Gastroesophageal sphincter (tissue), 4 donors: Measurements from ENCODE around the gene ZNF2. TPM values are rescaled to one million over a fixed set of nuclear protein-coding genes. Genes with fewer than 3 reads are reported as not detected.

Experiments
- ATAC-seq: fragments of 150-250 bp; one replicate; pipeline ENCODE4 v1.9.1; 2016; ENCODE audit warnings: mild to moderate bottlenecking, moderate library complexity
- H3K27ac ChIP-seq, 4 donors: fragments of 200-600 bp; sonication (generic) in 3 of 4; 1 replicate in 3 of 4; 2 replicates in 1 of 4; pipeline ENCODE4 v1.5.1; 2016 to 2019
- H3K27me3 ChIP-seq: fragments of 200-600 bp; sonication (generic); one replicate; pipeline ENCODE4 v1.5.1; 2019
- H3K36me3 ChIP-seq, 2 donors: fragments of 200-600 bp; sonication (generic); one replicate each; pipeline ENCODE4 v1.5.1; 2019; ENCODE audit warnings: control low read depth in 1 of 2
- H3K4me1 ChIP-seq, 3 donors: fragments of 200-600 bp; sonication (generic); 1 replicate in 2 of 3; 2 replicates in 1 of 3; pipeline ENCODE4 v1.5.1; 2016 to 2019; ENCODE audit warnings: control low read depth in 2 of 3
- H3K4me3 ChIP-seq, 2 donors: fragments of 200-600 bp; sonication (generic); one replicate each; pipeline ENCODE4 v1.5.1; 2019; ENCODE audit warnings: mild to moderate bottlenecking in 1 of 2, moderate library complexity in 1 of 2
- H3K9me3 ChIP-seq, 3 donors: fragments of 200-600 bp; sonication (generic); one replicate each; pipeline ENCODE4 v1.5.1; 2017 to 2019; ENCODE audit warnings: control low read depth in 2 of 3
- EP300 ChIP-seq: sonication (generic); formaldehyde crosslinking; IDR thresholded peaks from one replicate; pipeline ENCODE4 v1.6.1; 2017; ENCODE audit warnings: antibody characterized with exemption, mild to moderate bottlenecking
- POLR2A ChIP-seq, 2 donors: fragments of 450-650 bp; IDR thresholded peaks; one replicate each; pipeline ENCODE4 v1.6.1; 2017; ENCODE audit warnings: antibody characterized with exemption in 2 of 2, mild to moderate bottlenecking in 2 of 2, moderate library complexity in 1 of 2
- POLR2AphosphoS5 ChIP-seq: sonication (generic); formaldehyde crosslinking; IDR thresholded peaks from one replicate; pipeline ENCODE4 v1.6.1; 2017; ENCODE audit warnings: antibody characterized with exemption
- WGBS, 2 donors: methylation state at CpG; one replicate each; pipeline ENCODE4 v1.1.5; 2018; ENCODE audit warnings: low coverage in 1 of 2; 5-methylcytosine and 5-hydroxymethylcytosine counted together
- total RNA-seq, 4 donors: library from RNA; depleted of rRNA; stranded (reverse); fragments of >200 nt; gene quantifications; one replicate each; pipeline ENCODE4 v1.1.0, GENCODE V29; 2016
- TF ChIP-seq, protein P1 (sequence below), 4 experiments: fragments of 200-600 bp in 2 of 4; fragments of 450-650 bp in 2 of 4; sonication (generic) in 1 of 4; IDR thresholded peaks; one replicate each; pipeline ENCODE4 v1.5.1; 2017 to 2019; ENCODE audit warnings: antibody characterized with exemption in 4 of 4, mild to moderate bottlenecking in 2 of 4, moderate library complexity in 2 of 4

The ZNF2 gene
- total RNA-seq, 4 donors from 2014 or later, result 3.1 to 7.9 (median 3.7) TPM

DNA sequence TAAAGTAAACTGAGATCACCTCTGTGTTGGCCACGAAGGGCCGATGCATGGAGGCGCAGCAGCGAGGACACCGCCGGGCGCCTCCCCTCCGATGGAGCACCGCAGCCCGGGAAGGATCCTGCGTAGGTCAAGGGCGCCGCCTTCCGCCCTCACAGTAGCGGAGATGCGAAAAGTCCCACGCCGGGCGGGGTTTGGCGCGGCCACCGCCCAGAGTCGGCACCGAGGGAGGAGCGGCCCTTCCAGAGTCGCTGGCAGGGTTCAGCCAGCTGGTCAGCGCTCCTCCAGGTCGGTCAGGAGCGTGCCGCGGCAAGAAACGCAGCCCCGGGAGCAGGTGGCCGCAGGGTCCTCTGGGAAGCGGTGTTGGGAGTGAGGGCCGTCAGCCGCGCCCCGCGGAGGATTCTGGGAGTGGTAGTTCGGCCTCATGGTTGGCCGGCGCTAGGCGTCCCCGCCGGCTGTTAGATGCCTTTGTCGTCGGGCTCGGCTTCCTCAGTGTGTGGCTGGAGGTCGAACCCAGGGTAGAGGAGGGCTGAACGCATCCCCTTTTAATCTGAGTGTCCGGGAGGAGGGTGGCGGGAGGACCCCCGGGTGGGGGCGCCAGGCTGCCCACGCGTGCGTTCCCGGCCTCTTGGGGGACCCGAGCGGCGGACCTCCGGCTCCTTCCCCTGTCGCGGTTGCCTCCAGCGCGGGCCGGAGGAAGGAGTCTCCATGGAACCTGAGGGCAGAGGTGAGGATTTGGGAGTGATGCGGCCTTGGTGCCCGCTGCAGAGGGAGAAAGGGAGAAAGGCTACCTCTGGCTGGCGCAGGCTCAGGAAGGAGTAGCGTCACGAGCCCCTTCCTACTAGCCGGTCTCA lies 41.7 kb downstream of the ZNF2 start, which contains the start of gene ZNF892:
Gene ZNF892 (plus strand): TSS at position 411 of the 851 bp plus-strand sequence. CDS start 295 bp downstream, at position 706.
- 0% methylated on average over 2 of the region's 74 CpGs; no CpG with 5 or more reads in 1 of the 2 donors for WGBS, 2 donors
- ATAC-seq, result peak; percentile 98

DNA sequence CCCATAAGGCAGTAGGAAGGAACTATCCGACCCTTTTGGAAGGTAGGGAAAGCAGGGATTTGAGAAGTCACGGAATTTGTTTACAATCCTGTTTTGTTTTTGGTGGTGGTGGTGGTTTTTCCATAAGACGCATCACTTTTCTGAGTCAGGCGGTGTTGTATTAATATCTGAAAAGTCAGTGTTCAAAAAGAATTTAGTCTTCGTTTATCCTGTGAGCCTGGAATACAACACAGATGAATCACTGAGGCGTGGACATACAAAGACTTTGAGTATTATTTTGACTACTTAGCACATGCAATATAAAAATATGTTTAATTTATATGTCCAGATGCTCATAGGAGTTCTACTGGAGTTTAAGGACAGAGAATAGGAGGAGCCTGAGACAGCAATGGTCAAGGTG lies 42.5 kb downstream of the ZNF2 start:
- Histone ChIP-seq H3K27me3 (no peaks in the 10 kb centered on the region), H3K36me3 (peaks cover 4 to 37% of the 10 kb centered on the region in 2 donors), H3K27ac (peak overlapping the region in 3 of 4 donors; percentile 86 to 93 (median 91)), H3K4me1 (peaks cover 0 to 36% (median 8%) of the 10 kb centered on the region in 3 donors), H3K4me3 (peak overlapping the region; percentile 61 to 80), H3K9me3 (peaks cover 0 to 27% (median 0%) of the 10 kb centered on the region in 3 donors)
- WGBS, 2 donors, result 41 to 55% methylated on average over 4 to 6 of the region's 6 CpGs
- TF ChIP-seq POLR2A (IDR thresholded peaks at IDR 0.05), result no peak
- TF ChIP-seq, protein P1, sequence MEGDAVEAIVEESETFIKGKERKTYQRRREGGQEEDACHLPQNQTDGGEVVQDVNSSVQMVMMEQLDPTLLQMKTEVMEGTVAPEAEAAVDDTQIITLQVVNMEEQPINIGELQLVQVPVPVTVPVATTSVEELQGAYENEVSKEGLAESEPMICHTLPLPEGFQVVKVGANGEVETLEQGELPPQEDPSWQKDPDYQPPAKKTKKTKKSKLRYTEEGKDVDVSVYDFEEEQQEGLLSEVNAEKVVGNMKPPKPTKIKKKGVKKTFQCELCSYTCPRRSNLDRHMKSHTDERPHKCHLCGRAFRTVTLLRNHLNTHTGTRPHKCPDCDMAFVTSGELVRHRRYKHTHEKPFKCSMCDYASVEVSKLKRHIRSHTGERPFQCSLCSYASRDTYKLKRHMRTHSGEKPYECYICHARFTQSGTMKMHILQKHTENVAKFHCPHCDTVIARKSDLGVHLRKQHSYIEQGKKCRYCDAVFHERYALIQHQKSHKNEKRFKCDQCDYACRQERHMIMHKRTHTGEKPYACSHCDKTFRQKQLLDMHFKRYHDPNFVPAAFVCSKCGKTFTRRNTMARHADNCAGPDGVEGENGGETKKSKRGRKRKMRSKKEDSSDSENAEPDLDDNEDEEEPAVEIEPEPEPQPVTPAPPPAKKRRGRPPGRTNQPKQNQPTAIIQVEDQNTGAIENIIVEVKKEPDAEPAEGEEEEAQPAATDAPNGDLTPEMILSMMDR (IDR thresholded peaks at IDR 0.05), result no peak
- TF ChIP-seq POLR2AphosphoS5, result no peak
- TF ChIP-seq EP300, result no peak
- ATAC-seq, result no peak

More for the DNA sequence above, 41.7 kb downstream of the ZNF2 start, which contains the start of gene ZNF892:
- H3K4me3 ChIP-seq, result peak within 1 kb of the TSS; percentile 61 to 80
- peak within 1 kb of the TSS; percentile 15 to 93 (median 88) for H3K27ac ChIP-seq
- no peaks in the 10 kb centered on the region for H3K27me3 ChIP-seq
- peaks cover 0 to 36% (median 8%) of the 10 kb centered on the region in 3 donors for H3K4me1 ChIP-seq
- H3K36me3 ChIP-seq, result peaks cover 4 to 29% of the 10 kb centered on the region in 2 donors
- peaks cover 0 to 19% (median 0%) of the 10 kb centered on the region in 3 donors for H3K9me3 ChIP-seq
- peak; percentile 82 for TF ChIP-seq POLR2AphosphoS5
- peak; percentile 63 to 64 for TF ChIP-seq POLR2A (IDR thresholded peaks at IDR 0.05)
- TF ChIP-seq EP300, result no peak
- TF ChIP-seq, protein P1 (IDR thresholded peaks at IDR 0.05), result peak in 3 of 4 experiments; percentile 4 to 71 (median 32)

DNA sequence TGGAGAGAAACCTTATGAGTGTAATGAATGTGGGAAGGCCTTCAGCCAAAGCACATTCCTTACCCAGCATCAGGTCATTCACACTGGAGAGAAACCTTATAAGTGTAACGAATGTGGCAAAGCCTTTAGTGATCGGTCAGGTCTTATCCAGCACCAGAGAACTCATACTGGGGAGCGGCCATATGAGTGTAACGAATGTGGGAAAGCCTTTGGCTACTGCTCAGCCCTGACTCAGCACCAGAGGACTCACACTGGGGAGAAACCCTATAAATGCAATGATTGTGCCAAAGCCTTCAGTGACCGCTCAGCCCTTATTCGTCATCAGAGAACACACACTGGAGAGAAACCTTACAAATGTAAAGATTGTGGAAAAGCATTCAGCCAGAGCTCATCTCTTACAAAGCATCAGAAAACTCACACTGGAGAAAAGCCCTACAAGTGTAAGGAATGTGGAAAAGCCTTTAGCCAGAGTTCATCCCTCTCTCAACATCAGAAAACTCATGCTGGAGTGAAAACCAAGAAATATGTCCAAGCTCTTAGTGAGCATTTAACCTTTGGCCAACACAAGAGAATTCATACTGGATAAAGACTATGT lies 49.5 kb downstream of the ZNF2 start:
- H3K4me1 ChIP-seq, result no peaks in the 10 kb centered on the region
- H3K4me3 ChIP-seq, result no peak overlapping the region
- WGBS, 2 donors, result 95 to 98% methylated on average over 6 of the region's 6 CpGs
- no peak for ATAC-seq
- H3K27me3 ChIP-seq, result no peaks in the 10 kb centered on the region
- peaks cover 18 to 100% of the 10 kb centered on the region in 2 donors for H3K36me3 ChIP-seq
- peaks cover 2 to 97% (median 11%) of the 10 kb centered on the region in 3 donors for H3K9me3 ChIP-seq
- TF ChIP-seq POLR2A (IDR thresholded peaks at IDR 0.05) (no peak), POLR2AphosphoS5 (no peak), EP300 (no peak)
- TF ChIP-seq, protein P1 (IDR thresholded peaks at IDR 0.05), result no peak
- H3K27ac ChIP-seq, result no peak overlapping the region

DNA sequence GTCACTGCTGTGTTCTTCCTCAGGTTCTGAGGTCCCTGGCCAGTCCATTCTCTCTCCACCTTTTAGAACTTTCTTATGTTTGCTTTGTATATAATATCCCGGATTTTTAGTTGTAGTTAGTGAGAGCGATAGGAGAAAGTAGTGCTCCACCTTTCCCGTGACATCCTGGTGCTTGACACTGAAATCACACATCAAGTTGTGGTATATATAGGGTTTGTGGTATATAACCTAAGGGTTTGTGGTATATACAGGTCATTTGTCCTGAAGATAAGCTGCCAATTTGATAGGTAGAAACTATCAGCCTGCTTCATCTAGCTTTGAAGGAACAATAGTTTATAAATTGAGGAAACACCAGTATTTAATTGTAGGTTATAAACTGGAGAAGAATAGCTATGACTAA lies 54.8 kb downstream of the ZNF2 start:
- ATAC-seq, result no peak
- TF ChIP-seq, protein P1 (IDR thresholded peaks at IDR 0.05), result no peak
- TF ChIP-seq POLR2AphosphoS5 (no peak), EP300 (no peak), POLR2A (IDR thresholded peaks at IDR 0.05) (no peak)
- Histone ChIP-seq H3K27ac (no peak overlapping the region), H3K4me3 (no peak overlapping the region), H3K36me3 (peaks cover 0 to 99% of the 10 kb centered on the region in 2 donors), H3K9me3 (peaks cover 2 to 100% (median 7%) of the 10 kb centered on the region in 3 donors), H3K27me3 (no peaks in the 10 kb centered on the region), H3K4me1 (no peaks in the 10 kb centered on the region)
- WGBS, 2 donors, result 87 to 100% methylated on average over 2 to 3 of the region's 3 CpGs
